Peyer's patch (tissue), 4 donors: ENCODE data around the gene ETFA.

Source experiments
- POLR2A ChIP-seq, 2 donors: fragments of 450-650 bp; IDR thresholded peaks; one replicate each; pipeline ENCODE4 v1.5.1; 2017; ENCODE audit warnings: antibody characterized with exemption in 2 of 2, mild to moderate bottlenecking in 2 of 2, moderate library complexity in 2 of 2
- TF ChIP-seq, protein P1 (sequence below), 6 experiments: fragments of 450-650 bp in 4 of 6; fragments of 200-600 bp in 2 of 6; sonication (generic) in 1 of 6; IDR thresholded peaks; one replicate each; pipeline ENCODE4 v1.5.1; 2017 to 2019; ENCODE audit warnings: antibody characterized with exemption in 6 of 6, mild to moderate bottlenecking in 3 of 6, moderate library complexity in 1 of 6

DNA sequence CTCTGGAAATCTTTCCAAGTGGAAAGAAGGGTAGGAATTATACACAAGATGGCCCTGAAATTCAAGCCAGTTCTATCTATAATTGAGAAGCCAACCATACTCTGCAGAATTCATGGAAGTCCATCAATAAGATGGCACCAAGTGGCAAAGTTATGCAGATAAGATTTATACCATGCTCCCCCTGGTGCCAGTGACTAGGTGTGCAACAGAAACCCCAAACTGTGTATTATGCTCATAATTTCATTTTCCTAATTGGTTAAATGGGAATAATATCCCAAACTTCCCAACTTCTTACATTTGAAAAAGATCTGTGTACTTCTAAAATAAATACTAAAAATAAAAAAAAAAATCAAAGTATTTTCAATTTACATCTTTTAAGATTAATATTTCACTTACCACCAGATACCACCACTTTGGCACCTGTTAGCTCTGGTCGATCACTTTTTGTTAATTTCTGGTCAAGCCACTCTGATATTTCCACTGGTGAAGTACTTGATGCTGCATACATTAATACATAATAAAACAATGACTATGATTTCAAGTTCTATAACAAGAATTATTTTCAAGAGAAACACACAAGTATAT, 25.9 kb downstream of the ETFA start:
- no peak for TF ChIP-seq POLR2A (IDR thresholded peaks at IDR 0.05)
- TF ChIP-seq, protein P1, sequence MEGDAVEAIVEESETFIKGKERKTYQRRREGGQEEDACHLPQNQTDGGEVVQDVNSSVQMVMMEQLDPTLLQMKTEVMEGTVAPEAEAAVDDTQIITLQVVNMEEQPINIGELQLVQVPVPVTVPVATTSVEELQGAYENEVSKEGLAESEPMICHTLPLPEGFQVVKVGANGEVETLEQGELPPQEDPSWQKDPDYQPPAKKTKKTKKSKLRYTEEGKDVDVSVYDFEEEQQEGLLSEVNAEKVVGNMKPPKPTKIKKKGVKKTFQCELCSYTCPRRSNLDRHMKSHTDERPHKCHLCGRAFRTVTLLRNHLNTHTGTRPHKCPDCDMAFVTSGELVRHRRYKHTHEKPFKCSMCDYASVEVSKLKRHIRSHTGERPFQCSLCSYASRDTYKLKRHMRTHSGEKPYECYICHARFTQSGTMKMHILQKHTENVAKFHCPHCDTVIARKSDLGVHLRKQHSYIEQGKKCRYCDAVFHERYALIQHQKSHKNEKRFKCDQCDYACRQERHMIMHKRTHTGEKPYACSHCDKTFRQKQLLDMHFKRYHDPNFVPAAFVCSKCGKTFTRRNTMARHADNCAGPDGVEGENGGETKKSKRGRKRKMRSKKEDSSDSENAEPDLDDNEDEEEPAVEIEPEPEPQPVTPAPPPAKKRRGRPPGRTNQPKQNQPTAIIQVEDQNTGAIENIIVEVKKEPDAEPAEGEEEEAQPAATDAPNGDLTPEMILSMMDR (IDR thresholded peaks at IDR 0.05): peak in 3 of 6 experiments; percentile 36 to 42 (median 37)
